ENCODE measurements around the gene SLC35A3. TPM values are rescaled to one million over a fixed set of nuclear protein-coding genes. Genes with fewer than 3 reads are reported as not detected.

SLC35A3 gene
- total RNA-seq, 1 donor from 2014 or later, result 24.2 TPM

GRCh38 chr1:100001462-100001861, 31.7 kb downstream of the SLC35A3 start:
- no peak for TF ChIP-seq CTCF (IDR thresholded peaks at IDR 0.05; ENCODE audit: unreplicated experiment)
- H3K27me3 Mint-ChIP-seq (ENCODE audit: low read depth), result no peaks in the 10 kb centered on the region
- no peak overlapping the region for H3K27ac Mint-ChIP-seq
- no peaks in the 10 kb centered on the region for H3K4me1 Mint-ChIP-seq
- H3K9me3 Mint-ChIP-seq, result peaks cover 22% of the 10 kb centered on the region
- DNase-seq (ENCODE audit: low spot score in 2 of 2, unreplicated experiment in 2 of 2), result no peak
- H3K4me3 Mint-ChIP-seq, result no peak overlapping the region
- H3K36me3 Mint-ChIP-seq, result peaks cover 47% of the 10 kb centered on the region

- no peak for DNase-seq (ENCODE audit: low spot score in 2 of 2, unreplicated experiment in 2 of 2)
- Mint-ChIP-seq H3K36me3 (peaks cover 38% of the 10 kb centered on the region), H3K4me1 (no peaks in the 10 kb centered on the region), H3K4me3 (no peak overlapping the region), H3K27me3 (ENCODE audit: low read depth) (no peaks in the 10 kb centered on the region), H3K27ac (no peak overlapping the region), H3K9me3 (peaks cover 17% of the 10 kb centered on the region)
- TF ChIP-seq CTCF (IDR thresholded peaks at IDR 0.05; ENCODE audit: unreplicated experiment), result no peak
These were observed 35.6 kb downstream of the SLC35A3 start for GRCh38 chr1:100005424-100005823.

GRCh38 chr1:100006688-100007087, 36.9 kb downstream of the SLC35A3 start:
- Mint-ChIP-seq H3K4me3 (no peak overlapping the region), H3K4me1 (no peaks in the 10 kb centered on the region), H3K36me3 (peaks cover 28% of the 10 kb centered on the region), H3K27me3 (ENCODE audit: low read depth) (no peaks in the 10 kb centered on the region), H3K27ac (no peak overlapping the region), H3K9me3 (peaks cover 17% of the 10 kb centered on the region)
- no peak for TF ChIP-seq CTCF (IDR thresholded peaks at IDR 0.05; ENCODE audit: unreplicated experiment)
- no peak for DNase-seq (ENCODE audit: low spot score in 2 of 2, unreplicated experiment in 2 of 2)

- no peak for TF ChIP-seq CTCF (IDR thresholded peaks at IDR 0.05; ENCODE audit: unreplicated experiment)
- peaks cover 11% of the 10 kb centered on the region for H3K9me3 Mint-ChIP-seq
- no peak overlapping the region for H3K4me3 Mint-ChIP-seq
- no peaks in the 10 kb centered on the region for H3K4me1 Mint-ChIP-seq
- no peaks in the 10 kb centered on the region for H3K27me3 Mint-ChIP-seq (ENCODE audit: low read depth)
- DNase-seq (ENCODE audit: low spot score in 2 of 2, unreplicated experiment in 2 of 2), result no peak
- no peak overlapping the region for H3K27ac Mint-ChIP-seq
- H3K36me3 Mint-ChIP-seq, result peaks cover 21% of the 10 kb centered on the region
These were observed 39.7 kb downstream of the SLC35A3 start for GRCh38 chr1:100009458-100009857.

- Mint-ChIP-seq H3K27ac (no peak overlapping the region), H3K27me3 (ENCODE audit: low read depth) (no peaks in the 10 kb centered on the region), H3K4me3 (no peak overlapping the region), H3K4me1 (no peaks in the 10 kb centered on the region), H3K36me3 (peaks cover 12% of the 10 kb centered on the region), H3K9me3 (peaks cover under 1% of the 10 kb centered on the region)
- DNase-seq (ENCODE audit: low spot score in 2 of 2, unreplicated experiment in 2 of 2), result no peak
- TF ChIP-seq CTCF (IDR thresholded peaks at IDR 0.05; ENCODE audit: unreplicated experiment), result no peak
These were observed 41.0 kb downstream of the SLC35A3 start for GRCh38 chr1:100010804-100011203.

- peaks cover 10% of the 10 kb centered on the region for H3K36me3 Mint-ChIP-seq
- H3K27ac Mint-ChIP-seq, result no peak overlapping the region
- TF ChIP-seq CTCF (IDR thresholded peaks at IDR 0.05; ENCODE audit: unreplicated experiment), result no peak
These were observed 49.4 kb downstream of the SLC35A3 start for GRCh38 chr1:100019220-100019619.

More at GRCh38 chr1:100019220-100019619, 49.4 kb downstream of the SLC35A3 start:
- Mint-ChIP-seq H3K27me3 (ENCODE audit: low read depth) (no peaks in the 10 kb centered on the region), H3K4me3 (no peak overlapping the region), H3K4me1 (peaks cover 8% of the 10 kb centered on the region), H3K9me3 (no peaks in the 10 kb centered on the region)
- DNase-seq (ENCODE audit: low spot score in 2 of 2, unreplicated experiment in 2 of 2), result no peak
